GM18951 (cell line): ENCODE measurements around the gene ZNF383.
"Not testable (repeated sequence)": the region's sequence is repeated elsewhere in the genome, so short reads cannot be mapped to it uniquely, and the experiment has no call there.

Source experiments
- POLR2A ChIP-seq: IDR thresholded peaks from 4 replicates; pipeline ENCODE4 v1.6.1; 2011; ENCODE audit warnings: mild to moderate bottlenecking; ENCODE audit not compliant: insufficient read length, insufficient read depth; ENCODE audit errors: extremely low read depth
- in situ Hi-C: fragments of 300-500 bp; cut with MboI; formaldehyde crosslinking; loops from one replicate; pipeline ENCODE4 v1.12.0; 2022; ENCODE audit warnings: low sequenced_read_pairs, mixed read lengths, inconsistent platforms; ENCODE audit not compliant: unreplicated experiment

ZNF383 gene

GRCh38 chr19:37251308-37252229 lies 33.6 kb downstream of the ZNF383 start:
- in situ Hi-C loops: no loop called here

GRCh38 chr19:37263028-37263427 lies 45.0 kb downstream of the ZNF383 start:
- in situ Hi-C loops: loop anchor here (5.0 kb wide), 1 partner anchor 946 kb away; no protein-coding TSS in a partner anchor

More at GRCh38 chr19:37251308-37252229, 33.6 kb downstream of the ZNF383 start:
- no peak for TF ChIP-seq POLR2A

- in situ Hi-C loops: not testable (repeated sequence)
Observed at GRCh38 chr19:37267005-37267404, 49.0 kb downstream of the ZNF383 start.

- in situ Hi-C loops: not testable (repeated sequence)
Observed at GRCh38 chr19:37267755-37268154, 49.7 kb downstream of the ZNF383 start.

- in situ Hi-C loops: not testable (repeated sequence)
Observed at GRCh38 chr19:37280656-37281055, 62.6 kb downstream of the ZNF383 start.

- in situ Hi-C loops: not testable (repeated sequence)
Observed at GRCh38 chr19:37284020-37284419, 66.0 kb downstream of the ZNF383 start.

- in situ Hi-C loops: not testable (repeated sequence)
Observed at GRCh38 chr19:37289229-37289628, 71.2 kb downstream of the ZNF383 start.

- in situ Hi-C loops: not testable (repeated sequence)
Observed at GRCh38 chr19:37292998-37293939, 75.3 kb downstream of the ZNF383 start.

GRCh38 chr19:37294246-37294645 lies 76.2 kb downstream of the ZNF383 start:
- in situ Hi-C loops: not testable (repeated sequence)
